ENCODE measurements around the gene ASIC3. TPM values are rescaled to one million over a fixed set of nuclear protein-coding genes. Genes with fewer than 3 reads are reported as not detected.

Gene ASIC3
- total RNA-seq, 2 donors from 2014 or later = 2.5 to 3.0 TPM

GRCh38 chr7:151082141-151083070 is 34.1 kb downstream of the ASIC3 start:
- Histone ChIP-seq H3K4me1 (ENCODE audit: control insufficient read depth, insufficient read depth, low read length) (peaks cover 20% of the 10 kb centered on the region), H3K9ac (ENCODE audit: extremely low read depth, low read length, poor library complexity, severe bottlenecking) (peak overlapping the region; percentile 59), H3K9me3 (ENCODE audit: control insufficient read depth, low read length) (no peaks in the 10 kb centered on the region), H3K4me3 (ENCODE audit: low read length) (peak overlapping the region; percentile 93), H3K27ac (ENCODE audit: low read depth, low read length) (no peak overlapping the region), H3K36me3 (ENCODE audit: control insufficient read depth, insufficient read depth, low read length) (no peaks in the 10 kb centered on the region), H3K27me3 (ENCODE audit: control insufficient read depth, insufficient read depth, low read length, poor library complexity, severe bottlenecking) (peaks cover 6% of the 10 kb centered on the region)
- WGBS, 2 experiments (ENCODE audit: insufficient coverage in 1 of 2, insufficient read length in 1 of 2) = 71 to 80% methylated on average over 25 to 42 of the region's 42 CpGs
- H3K27me3 Mint-ChIP-seq (ENCODE audit: insufficient read depth) = peaks cover 1% of the 10 kb centered on the region
- peak overlapping the region; percentile 76 for H3K4me3 Mint-ChIP-seq
- no peaks in the 10 kb centered on the region for H3K9me3 Mint-ChIP-seq
- peak overlapping the region; percentile 64 for H3K27ac Mint-ChIP-seq
- TF ChIP-seq CTCF (conservative IDR thresholded peaks at IDR 0.05) = no peak
- H3K4me1 Mint-ChIP-seq = peaks cover 31% of the 10 kb centered on the region
- H3K36me3 Mint-ChIP-seq (ENCODE audit: low read depth) = peaks cover 6% of the 10 kb centered on the region
- DNase-seq = no peak

GRCh38 chr7:151083071-151083823 is 34.9 kb downstream of the ASIC3 start, which contains the start of gene TMUB1:
TMUB1 (minus strand) TSS chr7:151083493; CDS start chr7:151082563, 930 bp downstream.
- Mint-ChIP-seq H3K27me3 (ENCODE audit: insufficient read depth) (peaks cover 1% of the 10 kb centered on the region), H3K36me3 (ENCODE audit: low read depth) (peaks cover 6% of the 10 kb centered on the region), H3K4me3 (peak within 1 kb of the TSS; percentile 76), H3K27ac (peak within 1 kb of the TSS; percentile 64), H3K4me1 (peaks cover 32% of the 10 kb centered on the region), H3K9me3 (no peaks in the 10 kb centered on the region)
- Histone ChIP-seq H3K4me1 (ENCODE audit: control insufficient read depth, insufficient read depth, low read length) (peaks cover 21% of the 10 kb centered on the region), H3K27me3 (ENCODE audit: control insufficient read depth, insufficient read depth, low read length, poor library complexity, severe bottlenecking) (peaks cover 6% of the 10 kb centered on the region), H3K9ac (ENCODE audit: extremely low read depth, low read length, poor library complexity, severe bottlenecking) (peak within 1 kb of the TSS; percentile 59), H3K36me3 (ENCODE audit: control insufficient read depth, insufficient read depth, low read length) (no peaks in the 10 kb centered on the region), H3K9me3 (ENCODE audit: control insufficient read depth, low read length) (no peaks in the 10 kb centered on the region), H3K27ac (ENCODE audit: low read depth, low read length) (no peak within 1 kb of the TSS), H3K4me3 (ENCODE audit: low read length) (peak within 1 kb of the TSS; percentile 87)
- no peak for TF ChIP-seq CTCF (conservative IDR thresholded peaks at IDR 0.05)
- peak; percentile 86 for DNase-seq
- 1% methylated on average over 24 to 69 of the region's 69 CpGs for WGBS, 2 experiments (ENCODE audit: insufficient coverage in 1 of 2, insufficient read length in 1 of 2)

GRCh38 chr7:151083824-151084160 is 35.5 kb downstream of the ASIC3 start:
- H3K9ac ChIP-seq (ENCODE audit: extremely low read depth, low read length, poor library complexity, severe bottlenecking) = no peak overlapping the region
- no peak for DNase-seq
- no peak for TF ChIP-seq CTCF (conservative IDR thresholded peaks at IDR 0.05)
- H3K27ac ChIP-seq (ENCODE audit: low read depth, low read length) = no peak overlapping the region
- Mint-ChIP-seq H3K27me3 (ENCODE audit: insufficient read depth) (peaks cover 1% of the 10 kb centered on the region), H3K27ac (no peak overlapping the region), H3K36me3 (ENCODE audit: low read depth) (peaks cover 6% of the 10 kb centered on the region), H3K4me3 (peak overlapping the region; percentile 76), H3K4me1 (peaks cover 31% of the 10 kb centered on the region), H3K9me3 (no peaks in the 10 kb centered on the region)
- H3K4me3 ChIP-seq (ENCODE audit: low read length) = peak overlapping the region; percentile 87
- 0 to 11% methylated on average over 1 to 2 of the region's 3 CpGs for WGBS, 2 experiments (ENCODE audit: insufficient coverage in 1 of 2, insufficient read length in 1 of 2)
- peaks cover 20% of the 10 kb centered on the region for H3K4me1 ChIP-seq (ENCODE audit: control insufficient read depth, insufficient read depth, low read length)
- H3K27me3 ChIP-seq (ENCODE audit: control insufficient read depth, insufficient read depth, low read length, poor library complexity, severe bottlenecking) = peaks cover 6% of the 10 kb centered on the region
- no peaks in the 10 kb centered on the region for H3K9me3 ChIP-seq (ENCODE audit: control insufficient read depth, low read length)
- H3K36me3 ChIP-seq (ENCODE audit: control insufficient read depth, insufficient read depth, low read length) = no peaks in the 10 kb centered on the region

Measured in endodermal cell (in vitro differentiated cells).